Type B pancreatic cell (in vitro differentiated cells): Measurements from ENCODE around the gene ALDH1A2. TPM values are rescaled to one million over a fixed set of nuclear protein-coding genes. Genes with fewer than 3 reads are reported as not detected.

Experiments
- DNase-seq: peaks from one replicate; pipeline ENCODE4 v3.0.0; 2021; ENCODE audit warnings: mixed read lengths; ENCODE audit not compliant: unreplicated experiment; ENCODE audit errors: extremely low spot score
- H3K27ac Mint-ChIP-seq: 2 replicates; pipeline ENCODE4 v1.8.0; 2021; ENCODE audit warnings: mild to moderate bottlenecking, mixed read lengths
- H3K27me3 Mint-ChIP-seq: 2 replicates; pipeline ENCODE4 v1.8.0; 2021; ENCODE audit warnings: mixed read lengths
- H3K36me3 Mint-ChIP-seq: 2 replicates; pipeline ENCODE4 v1.8.0; 2021; ENCODE audit warnings: mixed read lengths
- H3K4me1 Mint-ChIP-seq: one replicate; pipeline ENCODE4 v1.8.0; 2021; ENCODE audit warnings: mixed read lengths; ENCODE audit not compliant: unreplicated experiment
- H3K4me3 Mint-ChIP-seq: 2 replicates; pipeline ENCODE4 v1.8.0; 2021; ENCODE audit warnings: mild to moderate bottlenecking, mixed read lengths
- H3K9me3 Mint-ChIP-seq: 2 replicates; pipeline ENCODE4 v1.8.0; 2021; ENCODE audit warnings: mixed read lengths
- CTCF ChIP-seq: fragments of 200-600 bp; sonication (generic); conservative IDR thresholded peaks from 2 replicates; pipeline ENCODE4 v1.5.0; 2021; ENCODE audit warnings: antibody characterized with exemption, mild to moderate bottlenecking
- total RNA-seq: library from RNA; stranded (reverse); gene quantifications from 2 replicates; pipeline ENCODE4 v1.2.1, GENCODE V29; 2021; ENCODE audit warnings: low replicate concordance

The ALDH1A2 gene
- total RNA-seq, 1 donor from 2014 or later: 38.3 TPM

GRCh38 chr15:58062175-58062574, 3.3 kb downstream of the ALDH1A2 start:
- no peaks in the 10 kb centered on the region for H3K36me3 Mint-ChIP-seq
- TF ChIP-seq CTCF: no peak
- H3K27me3 Mint-ChIP-seq: peaks cover 71% of the 10 kb centered on the region
- no peak for DNase-seq
- H3K4me1 Mint-ChIP-seq: peaks cover 13% of the 10 kb centered on the region
- peak overlapping the region; percentile 8 for H3K4me3 Mint-ChIP-seq
- no peaks in the 10 kb centered on the region for H3K9me3 Mint-ChIP-seq
- no peak overlapping the region for H3K27ac Mint-ChIP-seq

GRCh38 chr15:58060575-58060974, 4.9 kb downstream of the ALDH1A2 start:
- TF ChIP-seq CTCF: no peak
- no peaks in the 10 kb centered on the region for H3K36me3 Mint-ChIP-seq
- H3K27me3 Mint-ChIP-seq: peaks cover 70% of the 10 kb centered on the region
- H3K4me1 Mint-ChIP-seq: peaks cover 6% of the 10 kb centered on the region
- no peak overlapping the region for H3K27ac Mint-ChIP-seq
- no peak overlapping the region for H3K4me3 Mint-ChIP-seq
- DNase-seq: no peak
- H3K9me3 Mint-ChIP-seq: no peaks in the 10 kb centered on the region

- Mint-ChIP-seq H3K4me1 (no peaks in the 10 kb centered on the region), H3K9me3 (no peaks in the 10 kb centered on the region), H3K36me3 (no peaks in the 10 kb centered on the region), H3K4me3 (no peak overlapping the region), H3K27ac (no peak overlapping the region), H3K27me3 (peaks cover 63% of the 10 kb centered on the region)
- TF ChIP-seq CTCF: no peak
- no peak for DNase-seq
Measured at GRCh38 chr15:58058729-58059128, 6.8 kb downstream of the ALDH1A2 start.

GRCh38 chr15:58058073-58058472, 7.4 kb downstream of the ALDH1A2 start:
- Mint-ChIP-seq H3K36me3 (no peaks in the 10 kb centered on the region), H3K27me3 (peaks cover 60% of the 10 kb centered on the region), H3K27ac (no peak overlapping the region), H3K4me3 (no peak overlapping the region), H3K9me3 (no peaks in the 10 kb centered on the region), H3K4me1 (peaks cover 4% of the 10 kb centered on the region)
- no peak for DNase-seq
- no peak for TF ChIP-seq CTCF

- no peak for TF ChIP-seq CTCF
- no peaks in the 10 kb centered on the region for H3K9me3 Mint-ChIP-seq
- no peak overlapping the region for H3K27ac Mint-ChIP-seq
- no peaks in the 10 kb centered on the region for H3K36me3 Mint-ChIP-seq
- DNase-seq: no peak
- peaks cover 55% of the 10 kb centered on the region for H3K27me3 Mint-ChIP-seq
- no peak overlapping the region for H3K4me3 Mint-ChIP-seq
- peaks cover 4% of the 10 kb centered on the region for H3K4me1 Mint-ChIP-seq
Measured at GRCh38 chr15:58057559-58057958, 8.0 kb downstream of the ALDH1A2 start.

GRCh38 chr15:58056015-58056414, 9.5 kb downstream of the ALDH1A2 start:
- no peak overlapping the region for H3K27ac Mint-ChIP-seq
- DNase-seq: no peak
- H3K4me1 Mint-ChIP-seq: peaks cover 4% of the 10 kb centered on the region
- TF ChIP-seq CTCF: peak; percentile 63
- no peak overlapping the region for H3K4me3 Mint-ChIP-seq
- no peaks in the 10 kb centered on the region for H3K9me3 Mint-ChIP-seq
- peaks cover 41% of the 10 kb centered on the region for H3K27me3 Mint-ChIP-seq
- no peaks in the 10 kb centered on the region for H3K36me3 Mint-ChIP-seq
